SKM-1 treated with dmso at 0.1 percent for 144 hours (cell line): ENCODE data around the gene IL20.
"Not testable (repeated sequence)": the region's sequence is repeated elsewhere in the genome, so short reads cannot be mapped to it uniquely, and the experiment has no call there.

ENCODE experiments used
- DNase-seq: peaks from one replicate; lab custom pipeline; 2025; ENCODE audit not compliant: unreplicated experiment; lab: John Stamatoyannopoulos, UW

The IL20 gene

GRCh38 chr1:206841609-206842323 is 23.7 kb upstream of the IL20 start:
- no peak for DNase-seq

DNA sequence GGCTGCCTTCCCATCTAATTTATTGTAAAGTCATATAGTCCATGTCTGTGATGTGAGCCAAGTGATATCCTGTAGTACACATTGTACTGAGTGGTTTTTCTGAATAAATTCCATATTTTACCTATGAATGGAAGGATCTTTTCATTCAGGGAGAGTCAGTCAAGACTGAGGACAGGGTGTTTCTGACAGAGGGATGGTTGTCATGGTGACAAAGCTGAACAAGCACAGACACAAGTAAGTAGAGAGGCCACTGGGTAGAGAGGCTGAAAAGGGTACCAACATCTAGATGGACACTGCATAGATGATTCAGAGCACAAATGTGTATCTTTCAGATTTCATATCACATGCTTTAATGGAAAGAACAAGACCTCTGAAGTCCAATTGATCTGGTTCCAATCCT is 22.6 kb upstream of the IL20 start:
- no peak for DNase-seq

DNA sequence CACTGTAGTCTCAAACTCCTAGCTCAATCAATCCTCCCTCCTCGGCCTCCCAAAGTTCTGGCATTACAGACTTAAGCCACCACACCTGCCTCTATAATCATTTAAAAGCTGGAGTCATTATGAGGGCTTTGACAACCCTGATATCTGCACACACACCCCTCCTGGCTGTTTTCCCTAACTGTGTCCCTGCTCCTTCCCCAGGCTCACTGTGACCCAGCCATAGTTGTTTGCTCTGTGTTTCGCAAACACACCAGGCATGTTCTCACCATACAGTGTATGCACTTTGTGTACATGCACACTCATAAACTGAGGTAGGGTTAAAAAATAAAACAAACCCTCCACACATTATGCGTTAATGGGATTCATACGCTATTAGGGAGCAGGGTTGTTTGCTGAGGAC is 21.8 kb upstream of the IL20 start:
- no peak for DNase-seq

DNA sequence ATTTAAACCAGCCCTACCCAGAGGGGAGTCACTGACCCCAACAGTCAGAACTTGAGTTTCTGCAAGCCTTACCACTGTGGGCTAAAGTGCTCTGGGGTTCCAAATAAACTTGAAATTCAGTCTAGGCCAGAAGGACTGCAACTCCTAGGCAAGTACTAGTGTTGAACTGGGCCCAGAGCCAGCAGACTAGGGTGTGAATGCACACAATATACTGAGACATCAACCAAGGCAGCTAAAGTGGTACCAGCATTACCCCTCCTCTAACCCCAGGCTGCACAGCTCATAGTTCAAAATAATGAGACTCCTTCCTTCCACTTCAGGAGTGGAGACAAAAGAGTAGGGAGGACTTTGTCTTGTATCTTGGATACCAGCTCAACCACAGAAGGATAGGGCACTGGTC is 18.9 kb upstream of the IL20 start:
- no peak for DNase-seq

DNA sequence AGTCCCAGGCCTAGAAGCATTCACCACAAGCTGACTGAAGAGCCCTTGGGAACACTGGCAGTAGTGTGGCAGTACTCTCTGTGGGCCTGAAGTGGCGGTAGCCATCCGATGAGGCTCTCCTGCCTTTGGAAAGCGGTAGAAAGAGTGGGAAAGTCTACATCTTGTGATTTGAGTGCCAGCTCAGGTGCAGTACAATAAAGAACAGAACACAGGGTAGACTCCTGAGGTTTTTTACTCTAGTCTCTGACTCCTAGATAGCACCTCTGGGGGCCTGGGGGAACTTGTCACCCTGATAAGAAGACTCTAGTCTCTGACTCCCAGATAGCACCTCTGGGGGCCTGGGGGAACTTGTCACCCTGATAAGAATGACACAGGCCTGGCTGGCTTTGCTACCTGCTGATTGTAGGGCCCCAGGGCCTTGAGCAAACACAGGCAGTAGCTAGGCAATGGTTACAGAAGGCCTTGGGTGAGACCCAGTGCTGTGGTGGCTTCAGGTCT is 18.0 kb upstream of the IL20 start:
- DNase-seq = no peak

- no peak for DNase-seq
Observed at GRCh38 chr1:206847946-206848345, 17.5 kb upstream of the IL20 start.

GRCh38 chr1:206850401-206850800 is 15.0 kb upstream of the IL20 start:
- no peak for DNase-seq

DNA sequence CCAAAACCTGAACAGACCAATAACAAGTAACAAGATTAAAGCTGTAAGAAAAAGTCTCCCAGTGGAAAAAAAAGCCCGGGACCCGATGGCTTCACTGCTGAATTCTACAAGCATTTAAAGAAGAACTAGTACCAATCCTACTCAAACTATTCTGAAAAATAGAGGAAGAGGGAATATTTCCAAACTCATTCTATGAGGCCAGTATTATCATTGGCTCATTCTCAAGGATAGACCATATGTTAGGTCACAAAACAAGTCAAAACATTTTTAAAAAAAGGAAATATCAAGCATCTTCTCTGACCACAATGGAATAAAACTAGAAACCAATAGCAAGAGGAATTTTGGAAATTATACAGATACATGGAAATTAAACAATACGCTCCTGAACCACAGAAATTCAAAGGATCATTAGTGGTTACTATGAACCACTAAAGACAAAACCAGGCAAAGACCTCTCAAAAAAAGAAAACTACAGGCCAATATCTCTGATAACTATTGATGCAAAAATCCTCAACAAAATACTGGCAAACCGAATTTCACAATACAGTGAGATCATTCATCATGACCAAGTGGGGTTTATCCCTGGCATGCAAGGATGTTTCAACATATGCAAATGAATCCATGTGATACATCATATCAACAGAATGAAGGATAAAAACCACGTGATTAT is 13.9 kb upstream of the IL20 start:
- no peak for DNase-seq

GRCh38 chr1:206852662-206853061 is 12.8 kb upstream of the IL20 start:
- DNase-seq = not testable (repeated sequence)

- DNase-seq = not testable (repeated sequence)
Observed at GRCh38 chr1:206853696-206854095, 11.7 kb upstream of the IL20 start.

DNA sequence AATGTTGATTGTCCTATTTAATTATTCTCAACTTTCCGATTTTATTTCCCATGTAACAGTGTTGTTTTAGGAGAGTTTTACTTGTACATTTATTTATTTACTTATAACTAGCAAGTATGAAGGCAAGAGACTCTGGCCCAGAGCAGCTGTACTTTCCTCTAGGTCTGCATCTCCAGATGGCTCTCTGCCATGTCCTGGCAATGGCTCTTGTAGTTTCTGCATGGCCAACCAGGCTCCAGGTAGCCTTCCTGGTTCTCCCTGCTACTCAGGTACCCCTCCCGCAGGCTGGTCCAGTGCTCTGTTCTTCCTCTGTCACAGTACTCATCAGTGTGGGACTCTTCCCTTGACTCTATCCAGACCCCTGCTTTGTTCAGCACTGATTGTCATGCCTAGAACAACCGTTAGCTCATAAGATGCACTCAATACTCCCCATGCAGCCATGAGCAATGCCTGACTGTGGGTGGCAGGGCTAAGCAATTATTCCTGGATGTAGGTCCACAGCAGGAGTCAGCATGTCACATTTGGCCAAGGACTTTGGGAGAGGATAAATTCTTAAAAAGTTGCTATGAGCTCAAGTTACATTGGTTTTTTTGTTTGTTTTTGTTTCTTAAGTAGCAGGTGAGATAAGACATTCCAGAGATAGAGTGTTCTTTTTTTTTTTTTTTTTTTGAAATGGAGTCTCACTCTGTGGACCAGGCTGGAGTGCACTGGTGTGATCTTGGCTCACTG is 10.9 kb upstream of the IL20 start:
- no peak for DNase-seq

DNA sequence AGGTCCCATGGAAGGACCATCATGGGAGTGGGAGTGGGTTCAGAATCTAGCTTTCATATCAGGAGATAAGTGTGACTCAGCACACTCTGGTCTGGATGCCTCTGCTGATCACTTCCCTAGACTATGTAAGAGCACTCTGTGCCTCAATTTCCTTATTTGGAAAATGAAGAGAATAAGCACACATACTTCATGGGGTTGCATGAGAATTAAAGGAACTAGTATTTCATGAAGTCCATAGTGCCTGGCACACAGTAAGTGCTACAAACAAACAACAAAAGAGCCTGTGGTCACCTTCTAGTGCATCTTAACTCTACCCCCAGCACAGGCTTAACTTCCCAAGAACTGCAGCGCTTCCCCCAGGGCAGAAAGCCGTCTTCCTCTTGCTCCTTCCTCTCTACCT is 9.6 kb upstream of the IL20 start:
- no peak for DNase-seq

- no peak for DNase-seq
Observed at GRCh38 chr1:206856674-206857464, 8.6 kb upstream of the IL20 start.

DNA sequence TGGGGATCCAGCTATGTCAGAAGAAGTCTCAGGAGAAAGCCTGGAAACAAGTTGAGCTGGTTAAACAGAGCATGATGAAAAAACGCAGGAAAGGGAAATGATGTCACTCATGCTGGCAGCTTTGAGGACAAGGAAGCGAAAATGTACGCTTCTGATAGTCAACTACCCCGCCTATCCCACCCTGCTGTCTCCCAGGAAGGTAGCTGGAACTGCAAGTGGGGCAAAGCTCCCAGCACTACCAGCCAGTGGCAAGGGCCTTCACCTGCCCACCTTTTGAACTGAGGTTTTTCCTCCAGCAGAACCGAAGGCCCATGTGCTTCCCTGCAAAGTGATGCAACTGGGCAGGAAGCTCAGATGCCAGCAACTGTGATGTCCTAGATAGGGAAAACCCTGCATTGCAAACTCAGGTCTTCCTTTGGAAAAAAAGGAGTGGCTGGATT is 6.3 kb upstream of the IL20 start:
- DNase-seq = no peak

DNA sequence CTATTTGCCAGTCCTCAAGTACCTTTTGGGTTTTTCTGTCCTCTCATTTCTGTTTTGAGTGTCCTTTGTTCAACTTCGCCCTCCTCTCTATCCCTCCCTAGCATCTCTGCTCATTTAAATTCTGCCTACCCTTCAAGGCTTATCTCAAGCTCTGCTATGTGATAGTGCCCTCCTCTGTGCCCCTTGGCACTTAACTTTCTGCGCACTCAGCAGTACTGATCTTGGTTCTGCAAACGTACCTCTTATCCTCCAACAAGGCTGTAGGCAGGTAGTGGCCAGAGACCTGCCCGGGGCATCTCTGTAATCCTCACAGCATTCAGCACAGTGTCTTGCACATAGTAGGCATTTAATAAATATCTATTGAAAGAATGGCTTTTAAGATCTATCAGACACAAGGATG is 5.3 kb upstream of the IL20 start:
- DNase-seq = no peak

GRCh38 chr1:206863266-206863665 is 2.2 kb upstream of the IL20 start:
- DNase-seq = no peak

DNA sequence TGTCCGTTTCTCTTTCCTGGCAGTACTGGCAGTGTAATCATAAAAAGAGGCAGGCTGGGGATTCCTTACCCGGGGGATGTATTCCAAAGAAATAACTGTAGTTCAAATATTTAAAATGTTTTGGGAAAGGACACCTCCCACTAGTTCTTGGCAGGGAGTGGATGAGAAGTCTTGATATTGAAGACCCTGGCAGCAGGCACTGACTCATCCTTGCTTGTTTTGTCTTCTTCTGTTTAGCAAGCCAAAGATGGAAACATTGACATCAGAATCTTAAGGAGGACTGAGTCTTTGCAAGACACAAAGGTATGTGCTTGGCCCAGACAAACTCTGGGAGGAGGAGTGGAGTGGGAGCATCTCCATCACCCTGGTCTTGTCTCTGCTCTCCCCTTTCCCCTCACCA is 639 bp downstream of the IL20 start:
- DNase-seq = no peak

- DNase-seq = no peak
Observed at GRCh38 chr1:206867239-206867638, 1.8 kb downstream of the IL20 start.

- no peak for DNase-seq
Observed at GRCh38 chr1:206867716-206868115, 2.3 kb downstream of the IL20 start.

DNA sequence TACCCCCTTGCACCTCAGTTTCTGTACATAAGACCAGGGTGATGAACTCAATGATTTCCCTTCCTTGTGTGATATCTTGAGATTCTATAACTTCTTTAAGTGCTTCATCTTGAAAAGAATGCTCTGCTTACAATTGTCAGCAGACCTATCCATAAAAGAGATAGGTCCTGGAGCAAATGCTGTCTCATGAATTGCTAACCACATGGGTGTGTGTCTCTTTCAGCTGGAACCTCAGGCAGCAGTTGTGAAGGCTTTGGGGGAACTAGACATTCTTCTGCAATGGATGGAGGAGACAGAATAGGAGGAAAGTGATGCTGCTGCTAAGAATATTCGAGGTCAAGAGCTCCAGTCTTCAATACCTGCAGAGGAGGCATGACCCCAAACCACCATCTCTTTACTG is 2.8 kb downstream of the IL20 start:
- no peak for DNase-seq

GRCh38 chr1:206872139-206872538 is 6.7 kb downstream of the IL20 start:
- no peak for DNase-seq
